ENCODE results near the gene SNU13.
A peak's percentile ranks its signal among the peaks of the same experiment; 100 is the strongest.
"Not testable (repeated sequence)": the region's sequence is repeated elsewhere in the genome, so short reads cannot be mapped to it uniquely, and the experiment has no call there.

SNU13 gene

GRCh38 chr22:41688365-41689211 is at the start of gene SNU13:
SNU13 (minus strand) TSS chr22:41688867; CDS start chr22:41688796, 71 bp downstream.
- TF ChIP-seq CTCF (conservative IDR thresholded peaks at IDR 0.05; ENCODE audit: low read depth, low read length), result no peak
- peak; percentile 61 for DNase-seq (ENCODE audit: low read depth)
- H3K4me3 ChIP-seq (ENCODE audit: low read length), result peak within 1 kb of the TSS; percentile 87

GRCh38 chr22:41733241-41733640 is 44.6 kb upstream of the SNU13 start:
- DNase-seq (ENCODE audit: low read depth); H3K4me3 ChIP-seq (ENCODE audit: low read length): not testable (repeated sequence)

- DNase-seq (ENCODE audit: low read depth), result no peak
- TF ChIP-seq CTCF (conservative IDR thresholded peaks at IDR 0.05; ENCODE audit: low read depth, low read length), result no peak
- H3K4me3 ChIP-seq (ENCODE audit: low read length), result no peak overlapping the region
Observed at GRCh38 chr22:41732096-41732772, 43.6 kb upstream of the SNU13 start.

GRCh38 chr22:41731609-41732008 is 42.9 kb upstream of the SNU13 start:
- no peak overlapping the region for H3K4me3 ChIP-seq (ENCODE audit: low read length)
- DNase-seq (ENCODE audit: low read depth), result no peak
- TF ChIP-seq CTCF (conservative IDR thresholded peaks at IDR 0.05; ENCODE audit: low read depth, low read length), result no peak

- DNase-seq (ENCODE audit: low read depth), result no peak
- no peak for TF ChIP-seq CTCF (conservative IDR thresholded peaks at IDR 0.05; ENCODE audit: low read depth, low read length)
- no peak overlapping the region for H3K4me3 ChIP-seq (ENCODE audit: low read length)
Observed at GRCh38 chr22:41725510-41726110, 36.9 kb upstream of the SNU13 start.

GRCh38 chr22:41722496-41722895 is 33.8 kb upstream of the SNU13 start:
- no peak for DNase-seq (ENCODE audit: low read depth)
- no peak overlapping the region for H3K4me3 ChIP-seq (ENCODE audit: low read length)
- TF ChIP-seq CTCF (conservative IDR thresholded peaks at IDR 0.05; ENCODE audit: low read depth, low read length), result no peak

GRCh38 chr22:41713004-41713403 is 24.3 kb upstream of the SNU13 start:
- TF ChIP-seq CTCF (conservative IDR thresholded peaks at IDR 0.05; ENCODE audit: low read depth, low read length), result no peak
- no peak for DNase-seq (ENCODE audit: low read depth)
- no peak overlapping the region for H3K4me3 ChIP-seq (ENCODE audit: low read length)
